Measurements from ENCODE around the gene DCUN1D1. TPM values are rescaled to one million over a fixed set of nuclear protein-coding genes. Genes with fewer than 3 reads are reported as not detected.

The DCUN1D1 gene
- 22.3 and 33.5 TPM in 2 replicates for total RNA-seq

GRCh38 chr3:182980204-182981037, at the start of gene DCUN1D1:
DCUN1D1 (minus strand) TSS chr3:182980538; CDS start chr3:182980489, 49 bp downstream.

Other genes with a start within 250 kb of the DCUN1D1 start
- 50.3 and 75.7 TPM in 2 replicates for gene ATP11B, start 187.0 kb downstream of the DCUN1D1 start, total RNA-seq
- 9.8 and 10.5 TPM in 2 replicates for gene MCCC1, start 119.0 kb upstream of the DCUN1D1 start, total RNA-seq
- under 0.01 and 0.22 TPM in 2 replicates for gene LAMP3, start 182.2 kb upstream of the DCUN1D1 start, total RNA-seq